ENCODE measurements around the gene FIZ1.

- TF ChIP-seq, protein P1, sequence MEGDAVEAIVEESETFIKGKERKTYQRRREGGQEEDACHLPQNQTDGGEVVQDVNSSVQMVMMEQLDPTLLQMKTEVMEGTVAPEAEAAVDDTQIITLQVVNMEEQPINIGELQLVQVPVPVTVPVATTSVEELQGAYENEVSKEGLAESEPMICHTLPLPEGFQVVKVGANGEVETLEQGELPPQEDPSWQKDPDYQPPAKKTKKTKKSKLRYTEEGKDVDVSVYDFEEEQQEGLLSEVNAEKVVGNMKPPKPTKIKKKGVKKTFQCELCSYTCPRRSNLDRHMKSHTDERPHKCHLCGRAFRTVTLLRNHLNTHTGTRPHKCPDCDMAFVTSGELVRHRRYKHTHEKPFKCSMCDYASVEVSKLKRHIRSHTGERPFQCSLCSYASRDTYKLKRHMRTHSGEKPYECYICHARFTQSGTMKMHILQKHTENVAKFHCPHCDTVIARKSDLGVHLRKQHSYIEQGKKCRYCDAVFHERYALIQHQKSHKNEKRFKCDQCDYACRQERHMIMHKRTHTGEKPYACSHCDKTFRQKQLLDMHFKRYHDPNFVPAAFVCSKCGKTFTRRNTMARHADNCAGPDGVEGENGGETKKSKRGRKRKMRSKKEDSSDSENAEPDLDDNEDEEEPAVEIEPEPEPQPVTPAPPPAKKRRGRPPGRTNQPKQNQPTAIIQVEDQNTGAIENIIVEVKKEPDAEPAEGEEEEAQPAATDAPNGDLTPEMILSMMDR (conservative IDR thresholded peaks at IDR 0.05; ENCODE audit: low read length): no peak
- TF ChIP-seq EZH2phosphoT487 (IDR thresholded peaks at IDR 0.05; ENCODE audit: borderline replicate concordance, low read depth, low read length): no peak
These were observed 25.6 kb upstream of the FIZ1 start for GRCh38 chr19:55625004-55625326.
